Activated CD4-positive, alpha-beta T cell treated with anti-CD3 and anti-CD28 coated beads, Interleukin-2, Interleukin-6, amounts not matched to agents 100 ng/mL and 50 ng/mL, durations not matched to agents 16 hours and 8 hours (primary cell): ENCODE data around the gene SLC43A3.
A peak's percentile ranks its signal among the peaks of the same experiment; 100 is the strongest.

Source experiments
- DNase-seq: peaks from one replicate; pipeline ENCODE4 v3.0.0-alpha.2; 2020

SLC43A3 gene

DNA sequence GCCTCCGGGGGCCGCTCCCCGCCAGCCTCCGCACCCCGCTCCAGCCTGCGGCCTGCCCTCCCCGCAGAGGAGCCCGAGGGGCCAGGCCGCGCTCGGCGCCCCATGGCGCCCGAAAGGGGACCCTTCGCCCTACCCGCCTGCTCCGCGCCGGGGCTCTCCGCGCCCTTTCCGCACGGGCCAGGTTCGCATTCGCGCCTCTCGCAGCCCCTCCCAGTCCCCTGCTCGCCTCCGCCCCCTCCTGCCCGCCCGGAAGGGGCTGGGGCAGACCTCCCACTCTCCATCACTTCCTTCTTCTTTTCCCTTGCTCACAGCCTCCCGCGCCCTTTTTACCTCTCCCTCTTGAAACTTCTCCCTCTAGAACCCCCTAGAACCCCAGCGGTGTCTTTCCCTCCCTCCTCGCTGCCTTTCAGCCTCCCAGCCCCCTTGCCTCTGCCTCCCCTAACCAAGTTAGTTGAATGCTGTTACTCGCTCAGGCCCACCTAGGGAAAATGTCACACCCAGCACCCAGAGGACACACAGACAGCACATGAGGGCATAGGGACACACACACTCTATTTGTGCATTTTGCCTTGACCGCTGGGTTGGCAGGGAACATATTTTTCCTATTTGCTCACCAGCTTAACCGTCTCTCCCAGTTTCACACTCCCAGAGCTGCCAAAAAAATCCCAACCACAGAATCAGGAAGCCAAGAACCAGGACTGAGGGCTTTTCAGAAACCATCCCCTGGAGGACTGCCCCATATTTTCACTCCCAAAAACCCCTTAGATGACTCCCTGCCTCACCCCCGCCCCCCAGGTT lies at the start of gene SLC43A3:
TSS of gene SLC43A3 (minus strand) at position 193 of the 798 bp plus-strand sequence. CDS start 949 bp downstream, outside the sequence.
- DNase-seq, result peak; percentile 91

DNA sequence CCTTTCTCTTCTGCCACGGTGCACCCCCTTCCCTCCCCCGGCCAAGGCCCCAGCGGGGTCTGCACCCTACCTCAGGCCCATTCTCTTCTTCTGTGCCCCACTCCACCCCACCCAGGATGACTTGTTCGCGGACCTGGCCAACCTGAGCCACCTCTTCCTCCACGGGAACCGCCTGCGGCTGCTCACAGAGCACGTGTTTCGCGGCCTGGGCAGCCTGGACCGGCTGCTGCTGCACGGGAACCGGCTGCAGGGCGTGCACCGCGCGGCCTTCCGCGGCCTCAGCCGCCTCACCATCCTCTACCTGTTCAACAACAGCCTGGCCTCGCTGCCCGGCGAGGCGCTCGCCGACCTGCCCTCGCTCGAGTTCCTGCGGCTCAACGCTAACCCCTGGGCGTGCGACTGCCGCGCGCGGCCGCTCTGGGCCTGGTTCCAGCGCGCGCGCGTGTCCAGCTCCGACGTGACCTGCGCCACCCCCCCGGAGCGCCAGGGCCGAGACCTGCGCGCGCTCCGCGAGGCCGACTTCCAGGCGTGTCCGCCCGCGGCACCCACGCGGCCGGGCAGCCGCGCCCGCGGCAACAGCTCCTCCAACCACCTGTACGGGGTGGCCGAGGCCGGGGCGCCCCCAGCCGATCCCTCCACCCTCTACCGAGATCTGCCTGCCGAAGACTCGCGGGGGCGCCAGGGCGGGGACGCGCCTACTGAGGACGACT lies 49.3 kb upstream of the SLC43A3 start:
- no peak for DNase-seq

DNA sequence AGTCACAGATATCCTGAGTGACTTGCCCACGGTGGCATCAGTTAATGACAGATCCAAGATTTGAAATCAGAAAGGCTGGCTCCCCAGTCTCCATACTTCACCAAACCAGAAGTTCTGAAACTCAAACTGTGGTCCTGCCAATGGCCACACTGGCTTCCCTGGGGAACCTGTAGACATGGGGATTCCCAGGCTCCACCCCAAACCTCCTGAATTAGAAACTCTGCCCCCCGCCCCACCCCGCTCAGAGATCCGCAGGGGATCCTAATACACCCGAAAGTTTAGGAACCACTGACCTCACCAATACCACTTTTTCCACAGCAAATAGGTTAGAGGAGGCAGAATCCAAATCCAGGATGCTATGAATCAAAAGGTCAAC lies 48.7 kb upstream of the SLC43A3 start:
- DNase-seq, result no peak

DNA sequence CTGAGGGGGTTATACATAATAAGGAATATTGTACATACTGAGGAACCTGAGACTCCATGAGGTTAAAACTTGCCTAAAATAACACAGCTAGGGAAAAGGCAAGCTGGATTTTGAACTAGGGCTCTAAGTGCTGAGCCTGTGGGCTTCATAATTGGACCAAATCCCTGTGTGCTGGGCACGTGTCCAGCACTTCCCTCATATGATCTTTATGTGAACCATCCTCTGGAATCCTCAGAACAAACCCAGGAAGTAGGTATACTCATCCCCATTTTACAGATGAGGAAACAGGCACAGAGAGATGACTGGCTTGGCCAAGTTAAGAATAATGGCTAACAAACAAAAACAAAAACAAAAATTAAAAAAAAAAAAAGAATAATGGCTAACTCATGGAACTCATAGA lies 48.3 kb upstream of the SLC43A3 start:
- no peak for DNase-seq

DNA sequence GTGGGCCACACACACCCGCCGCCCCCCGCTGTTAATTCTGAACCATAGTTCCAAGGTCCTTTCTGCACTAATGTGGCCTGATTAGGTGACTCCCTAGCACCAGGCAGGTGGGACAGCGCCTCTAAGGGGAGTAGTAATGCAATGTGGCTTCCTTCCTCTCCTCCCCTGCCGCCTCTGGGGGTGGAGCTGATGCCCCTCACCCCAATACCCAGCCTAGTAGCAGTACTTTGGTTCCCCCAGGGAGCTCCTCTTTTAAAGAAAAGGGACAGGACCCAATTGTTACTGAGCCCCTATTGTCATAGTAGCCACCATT lies 47.8 kb upstream of the SLC43A3 start:
- DNase-seq, result no peak

DNA sequence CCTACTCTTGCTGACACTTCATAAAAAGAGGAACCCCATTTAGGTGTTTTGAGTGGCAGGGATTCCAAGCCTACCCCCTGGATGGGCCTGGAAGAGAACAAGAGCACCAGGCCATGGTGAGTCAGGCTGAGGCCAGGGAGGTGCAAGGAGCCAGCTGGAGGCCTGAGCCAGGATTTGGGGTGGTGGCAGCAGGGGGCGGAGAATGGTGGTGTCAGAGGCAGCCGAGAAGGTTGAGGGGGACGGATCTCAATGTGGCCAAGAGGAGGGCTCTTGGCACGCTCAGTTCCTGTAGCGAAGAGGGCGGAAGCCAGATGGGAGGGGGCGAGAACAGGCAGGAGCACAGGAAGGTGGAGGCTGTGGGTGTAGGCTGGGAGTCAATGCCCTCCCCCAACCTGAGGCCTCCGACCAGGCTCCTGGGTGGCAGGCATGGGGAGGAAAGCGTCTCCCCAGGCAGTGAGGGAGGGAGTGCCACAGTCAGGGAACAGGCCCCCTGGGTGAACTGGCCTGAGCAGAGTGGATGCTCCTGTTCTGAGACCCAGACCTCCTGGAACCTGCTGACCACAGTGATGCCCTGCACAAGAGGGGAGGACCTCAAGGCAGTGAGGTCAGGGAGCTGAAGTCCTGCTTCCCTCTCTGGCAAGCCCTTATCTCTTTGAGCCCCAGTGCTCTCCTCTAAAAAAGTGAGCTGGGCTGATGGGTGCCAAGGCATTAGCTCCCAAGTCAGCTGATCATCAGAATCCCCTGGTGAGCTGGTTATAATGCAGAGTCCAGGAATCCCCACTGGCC lies 47.3 kb upstream of the SLC43A3 start:
- DNase-seq, result peak; percentile 58

DNA sequence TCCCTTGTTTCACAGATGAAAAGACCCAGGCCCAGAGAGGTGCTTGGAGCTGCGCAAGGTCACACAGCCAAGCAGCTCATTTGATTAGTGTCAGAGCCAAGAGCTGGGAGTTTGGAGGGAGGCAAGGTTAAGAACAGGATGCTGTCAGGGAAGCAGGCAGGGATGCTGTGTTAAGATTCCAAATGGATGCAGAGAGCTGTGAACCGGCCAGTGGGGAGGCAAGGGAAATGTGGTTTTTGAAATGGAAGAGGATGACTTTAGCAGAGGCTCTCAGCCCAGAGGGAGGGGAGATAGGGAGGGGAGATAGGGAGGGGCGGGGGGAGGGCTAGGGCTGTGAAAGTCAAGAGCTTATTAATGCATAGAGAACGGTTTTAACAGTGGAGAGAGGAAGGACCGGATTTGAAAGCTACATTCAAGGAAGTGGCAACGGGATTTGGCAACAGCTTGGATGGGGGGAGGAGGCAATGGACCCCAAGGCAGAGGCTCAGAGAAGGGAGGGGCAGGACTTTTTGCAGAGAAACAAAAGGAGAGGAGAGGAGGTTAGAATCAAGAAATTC lies 46.4 kb upstream of the SLC43A3 start:
- no peak for DNase-seq

DNA sequence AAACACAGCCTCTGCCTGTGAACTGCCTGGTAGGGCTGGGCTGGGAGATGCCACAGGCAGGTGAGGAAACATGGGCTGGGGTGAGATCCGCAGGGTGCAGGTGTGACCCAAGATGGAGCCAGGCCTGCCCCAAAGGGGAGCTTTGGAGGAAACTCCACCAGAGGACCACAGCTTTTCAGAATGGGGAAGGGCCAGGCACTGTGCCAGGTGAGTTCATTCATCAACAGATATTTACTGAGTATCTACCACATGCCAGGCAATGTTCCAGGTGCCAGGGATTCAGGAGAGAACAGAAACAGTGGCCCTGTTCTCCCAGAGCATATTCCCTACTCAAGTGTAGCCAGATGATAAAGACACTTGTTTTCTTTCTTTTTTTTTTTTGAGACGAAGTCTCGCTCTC lies 44.6 kb upstream of the SLC43A3 start:
- DNase-seq, result no peak

DNA sequence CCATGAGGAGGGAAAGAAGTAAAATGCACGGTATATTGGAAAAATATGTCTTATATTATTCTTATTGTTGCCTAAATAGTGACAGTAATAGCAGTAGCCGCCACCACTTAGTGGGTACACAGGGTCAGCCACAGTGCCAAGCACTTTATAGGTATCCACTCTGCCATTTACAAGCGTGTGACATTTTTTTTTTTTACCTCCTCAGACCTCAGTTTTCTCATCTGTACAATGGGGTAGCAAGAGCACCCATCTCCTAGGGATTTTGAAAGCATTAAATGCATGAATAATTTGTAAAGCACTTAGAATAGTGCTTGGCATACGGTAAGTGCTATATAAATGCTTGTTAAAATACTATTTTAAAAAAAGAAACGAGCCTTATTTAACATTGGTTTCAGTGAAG lies 42.3 kb upstream of the SLC43A3 start:
- no peak for DNase-seq

DNA sequence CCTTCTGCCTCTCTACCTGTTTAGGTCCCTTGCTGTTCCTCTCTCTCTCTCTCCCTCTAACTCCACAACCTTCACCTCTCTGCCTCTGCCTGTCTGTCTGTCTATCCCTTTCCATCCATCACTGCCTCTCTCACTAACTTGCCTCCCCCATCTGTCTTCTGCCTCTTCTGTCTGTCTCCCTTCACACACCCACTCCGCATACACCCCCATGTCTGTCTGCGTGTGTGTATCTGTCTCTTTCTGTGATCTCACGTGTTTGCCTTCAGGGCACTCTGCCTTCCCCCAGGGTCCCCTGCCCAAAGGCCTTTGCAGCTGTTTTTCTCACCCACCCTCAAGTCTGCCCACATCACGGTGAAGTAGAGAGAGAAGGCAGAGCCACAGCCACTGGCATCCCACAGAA lies 41.4 kb upstream of the SLC43A3 start:
- no peak for DNase-seq

DNA sequence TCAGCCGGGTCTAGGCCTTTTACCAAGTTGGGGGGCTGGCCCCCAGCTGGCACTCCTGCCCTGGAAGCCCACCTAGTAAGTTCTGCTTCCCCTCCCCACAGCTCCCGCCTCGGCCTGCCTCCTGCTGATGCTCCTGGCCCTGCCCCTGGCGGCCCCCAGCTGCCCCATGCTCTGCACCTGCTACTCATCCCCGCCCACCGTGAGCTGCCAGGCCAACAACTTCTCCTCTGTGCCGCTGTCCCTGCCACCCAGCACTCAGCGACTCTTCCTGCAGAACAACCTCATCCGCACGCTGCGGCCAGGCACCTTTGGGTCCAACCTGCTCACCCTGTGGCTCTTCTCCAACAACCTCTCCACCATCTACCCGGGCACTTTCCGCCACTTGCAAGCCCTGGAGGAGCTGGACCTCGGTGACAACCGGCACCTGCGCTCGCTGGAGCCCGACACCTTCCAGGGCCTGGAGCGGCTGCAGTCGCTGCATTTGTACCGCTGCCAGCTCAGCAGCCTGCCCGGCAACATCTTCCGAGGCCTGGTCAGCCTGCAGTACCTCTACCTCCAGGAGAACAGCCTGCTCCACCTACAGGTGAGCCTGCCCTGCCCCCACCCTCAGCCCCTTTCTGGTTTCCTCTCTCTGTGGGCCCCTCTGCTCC lies 40.7 kb upstream of the SLC43A3 start:
- no peak for DNase-seq

DNA sequence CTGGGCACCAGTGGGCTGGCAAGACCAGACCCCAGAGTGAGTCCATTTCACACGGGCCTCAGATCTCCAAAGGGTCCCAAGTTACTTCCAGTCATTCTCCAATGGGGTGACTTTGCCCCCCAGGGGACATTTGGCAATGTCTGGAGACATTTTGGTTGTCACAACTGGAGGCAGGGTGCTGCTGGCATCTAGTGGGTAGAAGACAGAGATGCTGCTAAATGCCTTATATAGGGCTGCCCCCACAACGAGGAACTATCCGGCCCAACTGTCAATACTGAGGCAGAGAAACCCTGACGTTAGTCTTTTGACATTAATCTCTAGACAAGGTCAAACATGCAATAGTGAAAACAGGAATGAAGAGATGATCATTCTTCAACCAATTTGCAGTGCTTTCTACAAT lies 39.8 kb upstream of the SLC43A3 start:
- DNase-seq, result no peak

DNA sequence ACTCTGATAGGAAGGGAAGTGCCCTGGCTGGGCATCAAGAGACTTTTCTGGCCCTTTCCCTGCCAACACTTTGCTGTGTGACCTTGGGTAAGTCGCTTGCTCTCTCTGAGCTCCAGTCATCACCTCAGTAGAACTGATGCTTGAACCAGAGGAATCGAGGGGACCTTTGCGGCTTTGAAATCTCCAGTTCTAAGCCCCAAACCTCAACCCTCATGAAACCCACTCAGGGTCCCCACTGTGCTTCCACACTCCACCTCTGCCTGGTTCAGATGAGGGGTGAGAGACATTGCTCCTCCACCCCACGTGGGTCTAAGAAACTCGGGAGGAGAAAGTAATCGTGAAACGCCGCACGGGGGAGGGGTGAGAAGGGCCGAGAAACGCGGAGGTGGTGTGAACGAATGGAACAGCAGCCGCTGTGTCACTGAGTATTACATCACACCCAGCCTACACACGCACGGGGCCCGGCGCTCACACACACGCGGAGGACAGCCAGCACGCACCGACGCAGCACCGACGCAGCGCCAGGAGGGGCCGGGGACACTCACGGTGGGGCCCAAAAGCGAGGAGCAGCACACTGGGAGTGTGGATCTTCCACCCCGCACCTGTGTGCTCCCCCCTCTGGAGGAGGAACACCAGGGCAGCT lies 37.7 kb upstream of the SLC43A3 start:
- DNase-seq, result no peak

DNA sequence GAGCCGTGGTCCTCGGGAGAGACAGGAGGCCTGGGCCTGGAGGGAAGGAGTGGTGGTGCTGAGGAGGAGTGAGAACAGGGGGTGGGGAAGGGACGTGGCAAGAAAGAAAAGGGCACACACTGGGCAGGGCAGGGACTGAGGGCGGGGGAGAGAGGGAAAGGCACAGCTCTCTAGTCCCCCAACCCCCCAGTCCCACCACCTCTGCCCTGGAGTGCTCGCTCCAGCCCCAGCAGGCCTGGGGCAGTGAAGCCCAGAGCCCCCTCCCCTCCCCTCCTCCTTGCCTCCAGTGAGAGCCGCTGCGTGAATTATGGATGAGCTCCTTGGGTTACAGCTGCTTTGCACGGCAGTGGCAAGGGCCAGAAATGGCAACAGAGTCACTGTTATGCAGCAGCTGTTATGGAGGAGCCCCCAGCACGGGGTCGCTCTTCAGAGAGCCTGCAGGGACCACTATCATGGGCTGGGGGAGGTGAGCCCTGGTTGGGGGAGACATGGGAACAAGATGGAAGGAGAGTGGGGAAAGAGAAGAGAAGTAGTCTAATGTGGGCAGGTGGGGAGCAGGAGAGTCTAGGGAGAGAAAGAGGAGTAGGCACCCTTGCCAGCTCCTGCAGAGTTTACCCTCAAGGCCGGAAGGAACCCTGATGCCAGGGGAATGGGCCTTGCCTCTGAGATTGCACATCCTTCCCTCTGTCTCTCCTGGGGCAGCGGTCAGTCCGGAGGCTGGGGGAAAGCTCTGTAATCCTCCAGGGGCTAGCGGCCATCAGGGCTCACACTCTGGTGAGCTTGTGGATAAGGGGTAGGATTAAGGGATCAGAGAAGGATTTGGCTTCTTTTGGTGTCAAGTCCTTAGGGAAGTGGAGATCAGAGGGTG lies 37.0 kb upstream of the SLC43A3 start:
- DNase-seq, result no peak

DNA sequence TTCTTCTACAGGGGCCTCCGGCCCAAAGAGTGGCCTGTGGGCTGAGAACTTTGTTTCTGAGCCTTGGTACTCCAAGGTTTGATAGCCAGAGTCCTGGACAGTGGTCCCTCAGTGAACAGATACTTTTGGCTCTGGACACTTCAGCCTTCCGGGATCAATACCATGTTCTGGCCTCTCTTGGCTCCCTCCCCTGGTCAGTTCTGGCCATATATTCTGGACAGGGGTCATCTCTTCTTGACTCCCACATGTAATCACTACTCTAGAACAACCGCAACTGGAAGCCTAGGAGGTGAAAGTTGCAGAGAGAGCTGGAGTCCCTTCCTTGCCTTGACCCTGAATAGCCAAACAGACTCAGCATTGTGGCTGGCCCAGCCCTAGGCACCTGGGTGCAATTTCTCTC lies 35.7 kb upstream of the SLC43A3 start:
- no peak for DNase-seq

DNA sequence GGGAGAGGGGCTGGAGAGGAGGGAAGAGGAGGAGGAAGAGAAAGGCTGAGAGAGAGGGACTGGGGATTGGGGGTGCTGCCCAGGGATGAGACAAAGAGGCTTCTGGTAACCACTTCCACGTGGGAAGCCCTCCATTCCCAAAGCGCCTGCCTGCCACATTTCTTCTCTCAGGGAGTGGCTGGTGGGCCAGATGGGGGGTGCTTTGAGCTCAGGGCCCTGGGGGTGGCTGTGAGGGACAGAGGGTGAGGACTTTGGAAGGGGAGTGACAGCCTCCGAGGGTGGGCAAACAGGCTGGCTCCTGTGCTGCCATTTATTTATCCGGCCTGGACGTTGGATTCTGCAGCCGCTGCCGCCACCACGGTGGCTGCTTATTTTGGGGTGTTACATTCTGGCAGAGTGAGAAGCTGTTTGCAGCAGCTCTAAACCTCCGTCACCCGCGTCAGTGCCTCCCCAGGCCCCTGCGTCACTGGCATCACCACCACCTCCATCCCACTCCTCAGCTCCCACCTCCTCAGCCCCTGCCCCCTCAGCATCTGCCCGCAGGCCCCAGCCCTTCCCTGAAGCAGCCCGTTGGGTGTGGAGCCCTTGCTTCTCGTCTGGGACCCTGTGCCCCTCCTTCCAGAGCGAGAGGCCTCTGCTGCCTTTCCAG lies 35.0 kb upstream of the SLC43A3 start:
- DNase-seq, result no peak

DNA sequence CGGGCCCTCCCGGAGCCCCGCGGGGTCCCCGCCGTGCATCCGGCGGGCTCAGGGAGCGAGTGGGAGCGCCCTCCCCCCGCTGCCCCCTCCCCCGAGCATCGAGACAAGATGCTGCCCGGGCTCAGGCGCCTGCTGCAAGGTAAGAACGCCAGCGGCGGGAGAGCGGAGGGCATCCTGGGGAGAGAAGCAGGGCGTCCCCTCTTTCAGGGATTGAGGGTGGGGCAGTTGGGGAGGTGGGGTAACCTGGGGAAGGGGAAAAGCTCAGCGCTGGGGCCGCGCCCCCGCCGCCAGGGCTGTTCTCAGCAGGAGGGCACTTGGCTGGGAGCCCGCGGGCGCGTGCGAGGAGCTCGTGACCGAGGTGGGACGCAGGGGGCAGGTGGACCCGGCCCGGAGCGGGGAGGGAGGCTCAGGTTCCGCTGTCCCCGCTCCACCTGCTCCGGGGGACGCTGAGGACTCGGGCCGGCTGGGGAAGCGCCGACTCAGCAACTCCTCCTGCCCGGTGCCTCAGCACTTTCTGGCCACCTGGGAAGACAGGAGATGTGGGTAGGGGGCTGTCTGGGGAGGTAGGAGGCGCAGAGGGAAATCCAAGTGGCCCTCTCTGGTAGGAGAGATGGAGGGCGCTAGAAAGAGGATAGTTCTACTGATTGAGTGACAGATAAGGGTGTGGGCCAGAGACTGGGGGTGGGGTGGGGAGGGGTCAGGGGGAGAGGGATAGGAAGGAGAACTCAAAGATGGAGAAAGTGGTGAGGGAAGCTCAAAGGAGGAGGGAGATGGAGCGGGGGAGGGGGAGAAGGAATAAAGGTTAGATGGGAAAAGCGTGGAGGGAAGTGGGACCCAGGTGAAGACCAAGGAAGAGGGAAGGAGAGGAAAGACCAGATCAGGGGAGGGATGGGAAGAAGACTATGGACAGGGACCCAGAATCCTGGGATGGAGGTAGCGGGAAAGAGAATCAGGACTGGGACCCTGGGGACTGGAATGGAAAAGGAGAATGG lies 34.1 kb upstream of the SLC43A3 start:
- no peak for DNase-seq

DNA sequence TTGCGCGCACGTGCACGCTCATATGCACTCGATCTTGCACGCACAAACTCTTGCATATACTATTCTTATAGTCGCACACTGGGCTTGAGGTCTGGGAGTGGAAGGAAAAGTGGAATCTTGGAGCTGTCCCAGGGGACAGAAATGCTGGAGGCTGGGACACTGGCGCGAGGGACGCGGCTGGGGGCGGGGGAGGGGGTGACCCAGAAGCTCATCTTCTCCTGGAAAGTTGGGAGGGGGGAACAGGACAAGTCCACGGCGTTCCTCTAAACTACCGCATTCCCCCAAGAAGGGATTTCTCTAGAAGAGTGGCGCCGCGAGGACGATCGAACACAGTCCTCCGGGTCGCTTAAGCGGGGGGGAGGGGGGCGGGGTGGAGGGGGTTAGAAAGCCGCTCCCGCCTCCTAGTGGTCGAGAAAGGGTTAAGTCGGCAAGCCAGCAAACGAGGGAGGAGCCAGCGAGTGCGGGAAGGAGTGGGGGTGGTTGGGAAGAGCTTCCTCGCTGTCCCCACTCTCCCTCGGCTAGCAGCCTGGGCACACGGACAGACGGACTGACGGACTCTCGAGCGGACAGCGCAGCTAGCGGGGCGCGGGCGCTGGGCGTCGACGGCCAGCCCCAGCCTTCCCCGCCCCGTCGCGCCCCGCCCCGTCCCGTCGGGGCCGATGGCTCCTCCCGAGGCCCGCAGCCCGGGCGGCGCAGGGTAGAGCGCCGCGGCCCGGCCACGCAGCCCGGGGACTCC lies 33.3 kb upstream of the SLC43A3 start, which contains the start of gene RTN4RL2:
TSS of gene RTN4RL2 (plus strand) at position 507 of the 736 bp plus-strand sequence. CDS start 338 bp downstream, outside the sequence.
- DNase-seq, result peak; percentile 69
